ENCODE measurements around the gene KCNQ1OT1.

Gene KCNQ1OT1

DNA sequence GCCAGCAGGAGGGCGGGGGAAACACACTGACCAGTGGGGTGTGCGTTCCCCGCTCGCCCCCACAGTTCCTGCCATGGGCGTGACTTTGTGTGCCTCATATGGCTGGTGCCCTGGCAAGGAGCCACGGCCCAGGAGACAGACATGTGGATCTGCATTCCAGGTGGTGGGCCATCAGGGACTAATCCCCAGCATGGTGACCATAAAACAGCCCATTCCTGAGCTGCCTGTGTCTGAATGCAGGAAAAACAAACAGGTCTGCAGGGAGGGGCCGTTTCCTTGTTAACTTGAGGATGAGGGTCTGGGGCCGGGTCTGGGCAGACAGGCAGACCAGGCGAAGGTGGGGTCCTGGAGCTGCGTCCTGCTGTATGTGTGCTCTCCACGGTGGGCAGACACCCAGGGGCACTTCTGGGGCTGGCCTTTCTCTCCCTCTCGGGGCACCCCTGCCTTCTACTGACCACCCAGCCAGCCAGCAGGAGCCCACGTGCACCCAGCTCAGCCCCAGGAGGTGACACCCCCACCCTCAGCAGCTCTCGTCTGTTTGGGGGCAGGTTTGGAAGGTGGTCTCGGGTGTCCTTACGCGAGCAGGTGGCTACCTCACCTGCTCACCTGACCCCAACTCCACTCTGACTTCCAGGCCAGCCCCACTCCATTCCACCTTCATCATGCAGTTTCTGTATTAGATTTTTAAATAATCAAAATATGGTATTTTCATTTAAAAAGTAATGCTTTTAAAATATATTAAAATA lies 120.3 kb downstream of the KCNQ1OT1 start:
- no peak for DNase-seq

DNA sequence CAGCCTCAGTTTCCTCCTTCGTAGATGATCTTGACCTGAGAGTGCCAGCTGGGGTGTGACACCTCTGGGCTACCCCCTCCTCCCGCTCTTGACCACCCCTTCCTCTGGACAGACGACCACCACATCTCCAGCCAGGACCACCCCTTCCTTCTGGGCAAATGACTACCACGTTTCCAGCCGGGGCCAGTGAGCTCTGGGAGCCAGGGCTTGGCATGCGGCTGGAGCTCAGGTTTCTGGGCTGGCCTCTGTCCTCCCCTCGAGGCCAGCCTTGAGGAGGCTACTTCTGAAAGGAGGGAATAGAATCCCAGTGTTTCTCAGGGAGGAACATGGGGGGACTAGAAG lies 120.9 kb downstream of the KCNQ1OT1 start:
- no peak for DNase-seq

DNA sequence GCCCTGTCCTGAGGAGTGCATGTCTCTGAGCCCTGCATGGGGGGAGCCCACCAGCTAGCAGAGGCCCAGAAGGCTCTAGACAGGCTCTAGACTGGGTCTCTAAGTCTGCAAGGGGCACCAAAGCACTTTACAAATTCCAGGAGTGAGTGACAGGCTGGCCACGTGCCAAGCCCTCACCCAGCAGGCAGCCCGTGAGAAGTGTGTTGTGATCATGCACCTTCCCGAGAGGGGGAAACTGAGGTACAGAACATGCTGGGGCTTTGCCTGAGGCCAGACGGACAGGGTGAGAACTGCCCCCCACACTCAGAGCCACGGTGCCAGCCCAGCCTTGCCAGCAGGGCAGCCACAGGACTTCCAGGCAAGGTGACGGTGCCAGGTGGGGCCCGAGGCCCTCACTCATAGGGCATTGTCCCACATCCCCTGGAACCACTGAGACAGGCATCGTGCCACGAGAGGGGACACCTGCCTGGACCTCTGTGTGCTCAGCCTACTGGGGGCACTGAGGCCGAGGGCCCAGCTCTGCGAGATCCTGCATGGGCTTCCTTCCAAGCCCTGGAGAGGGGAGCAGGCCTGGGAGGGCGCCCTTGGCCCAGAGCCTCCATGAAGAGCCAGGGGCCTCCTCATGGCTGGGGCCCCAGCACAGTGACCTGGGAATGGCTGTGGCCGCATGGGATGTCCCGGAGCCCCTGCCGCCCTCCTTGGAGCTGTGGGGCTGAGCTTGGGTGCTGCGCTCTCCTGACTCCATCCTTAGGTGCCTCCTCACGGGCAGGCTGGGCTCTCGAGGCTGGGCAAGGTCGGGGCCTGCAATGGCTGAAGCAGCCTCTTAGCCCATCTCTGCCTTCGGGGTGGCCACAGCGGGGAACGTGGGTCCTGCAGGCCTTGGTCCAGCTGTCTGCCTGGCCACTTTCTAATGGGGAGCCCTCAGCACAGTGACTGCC lies 121.5 kb downstream of the KCNQ1OT1 start:
- no peak for DNase-seq

GRCh38 chr11:2577031-2577990 lies 122.5 kb downstream of the KCNQ1OT1 start:
- DNase-seq: no peak

DNA sequence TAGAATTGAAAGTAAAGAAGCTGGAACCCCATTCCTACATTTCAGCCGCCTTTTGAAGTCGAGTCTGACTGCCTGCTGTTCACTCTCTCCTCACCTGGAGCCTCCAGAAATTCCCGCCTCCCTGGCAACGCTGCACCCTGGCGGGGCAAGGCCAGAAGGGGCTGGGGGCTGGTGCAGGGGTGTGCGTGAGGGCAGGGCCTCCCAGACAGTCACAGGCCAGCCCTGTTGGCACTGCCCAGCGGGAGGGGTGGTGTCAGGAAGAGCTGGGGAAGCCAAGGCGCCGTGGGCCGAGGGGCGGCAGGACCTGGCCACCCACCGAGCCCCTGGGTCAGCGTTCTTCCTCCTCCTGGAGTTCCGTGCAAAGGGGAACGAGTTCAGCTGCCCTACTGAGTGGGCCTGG lies 123.2 kb downstream of the KCNQ1OT1 start:
- DNase-seq: no peak

GRCh38 chr11:2576111-2576510 lies 123.7 kb downstream of the KCNQ1OT1 start:
- DNase-seq: no peak

DNA sequence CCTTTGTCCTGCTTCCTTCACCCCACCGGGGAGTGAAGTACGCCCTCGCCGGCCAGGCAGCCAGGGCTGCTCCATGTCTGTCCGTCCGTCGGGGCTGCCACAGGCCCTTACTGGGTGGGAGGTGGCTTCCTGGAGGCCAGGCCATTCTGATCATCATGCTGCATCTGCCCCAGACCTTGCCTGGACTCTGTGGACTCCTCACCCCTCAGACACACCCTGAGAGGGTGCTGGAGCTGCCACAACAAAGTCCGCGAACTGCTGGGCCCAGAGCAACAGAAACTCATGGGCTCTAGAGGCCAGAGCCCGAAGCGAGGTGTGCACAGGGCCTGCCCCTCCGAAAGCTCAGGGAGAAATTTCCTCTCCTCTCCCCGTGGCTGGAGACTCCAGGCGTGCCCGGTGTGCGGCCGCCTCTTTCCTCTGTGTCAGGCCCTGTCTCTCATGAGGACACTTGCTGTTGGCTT lies 124.2 kb downstream of the KCNQ1OT1 start:
- no peak for DNase-seq

DNA sequence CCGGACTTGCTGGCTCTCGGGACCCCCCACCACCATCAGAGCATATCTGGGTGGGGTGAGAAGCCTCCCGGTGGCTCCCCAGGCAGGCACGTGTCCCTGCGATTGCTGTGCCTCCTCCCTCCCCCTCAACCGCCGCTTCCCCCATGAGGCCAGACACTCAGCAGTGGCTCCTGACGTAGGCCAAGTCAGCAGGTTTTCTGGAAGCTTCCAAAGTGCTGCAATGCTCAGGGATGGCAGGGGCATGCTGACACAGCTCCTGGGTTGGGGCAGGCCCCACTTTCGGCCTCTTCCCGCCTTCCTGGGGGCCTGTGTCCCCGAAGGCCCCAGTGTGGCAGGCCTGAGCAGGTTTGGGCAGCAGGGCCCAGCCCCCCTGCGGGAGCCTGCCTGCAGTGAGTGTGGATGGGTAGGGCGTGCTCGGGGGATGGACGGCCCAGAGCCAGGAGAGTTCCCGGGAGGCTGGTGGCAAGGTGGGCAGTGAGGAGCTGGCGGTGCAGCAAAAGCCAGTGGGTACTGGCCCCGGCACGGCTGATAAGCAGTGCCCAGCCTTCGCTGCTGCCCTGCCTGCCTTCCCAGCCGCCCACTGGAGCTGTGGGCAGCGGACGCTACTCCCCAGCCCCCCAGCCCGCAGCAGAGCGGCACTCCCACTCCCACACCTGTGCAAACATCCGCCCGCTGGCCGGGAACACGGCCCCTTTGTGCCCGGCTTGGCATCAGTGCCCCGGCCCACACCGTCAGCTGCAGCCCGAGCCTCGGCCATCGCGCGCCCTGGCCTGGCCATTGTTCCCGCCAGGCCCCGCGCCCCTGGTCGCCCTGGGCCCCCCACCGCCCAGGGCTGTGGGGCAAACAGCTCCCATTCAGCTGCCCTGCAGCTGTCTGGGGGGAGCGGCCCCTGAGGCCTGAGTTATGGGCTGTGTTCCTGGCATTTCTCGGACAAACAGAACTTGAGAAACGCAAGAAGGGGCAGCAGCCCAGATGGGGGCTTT lies 125.0 kb downstream of the KCNQ1OT1 start:
- no peak for DNase-seq

- no peak for DNase-seq
Observed at GRCh38 chr11:2574043-2574552, 125.7 kb downstream of the KCNQ1OT1 start.

- no peak for DNase-seq
Observed at GRCh38 chr11:2573240-2574042, 126.4 kb downstream of the KCNQ1OT1 start.

- DNase-seq: no peak
Observed at GRCh38 chr11:2572491-2573239, 127.1 kb downstream of the KCNQ1OT1 start.

DNA sequence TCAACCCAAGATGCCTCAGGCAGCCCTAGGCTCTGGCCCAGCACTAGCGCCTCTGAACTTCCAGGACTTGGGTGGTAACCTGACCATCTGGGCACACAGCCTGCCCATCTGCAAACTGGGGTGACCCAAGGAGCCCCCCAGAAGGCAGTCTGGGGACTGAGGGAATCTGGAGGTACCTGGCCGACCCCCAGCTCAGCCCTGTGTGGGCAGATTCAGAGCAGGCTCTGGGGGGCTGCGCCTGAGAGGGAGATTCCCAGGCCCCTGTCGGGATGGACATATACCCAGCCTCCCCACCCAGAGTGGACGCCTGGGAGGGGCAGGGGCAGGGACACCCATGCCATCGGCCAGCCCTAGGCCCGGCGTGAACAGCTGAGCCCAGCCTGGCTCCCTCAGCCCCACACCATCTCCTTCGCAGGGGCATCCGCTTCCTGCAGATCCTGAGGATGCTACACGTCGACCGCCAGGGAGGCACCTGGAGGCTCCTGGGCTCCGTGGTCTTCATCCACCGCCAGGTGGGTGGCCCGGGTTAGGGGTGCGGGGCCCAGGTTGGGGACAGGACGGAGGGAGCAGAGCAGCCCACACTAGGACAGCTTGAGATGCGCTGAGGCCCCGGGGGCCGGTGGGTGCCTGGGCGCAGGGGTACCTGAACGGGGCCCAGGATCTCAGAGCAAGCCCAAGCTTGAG lies 128.1 kb downstream of the KCNQ1OT1 start:
- DNase-seq: no peak

DNA sequence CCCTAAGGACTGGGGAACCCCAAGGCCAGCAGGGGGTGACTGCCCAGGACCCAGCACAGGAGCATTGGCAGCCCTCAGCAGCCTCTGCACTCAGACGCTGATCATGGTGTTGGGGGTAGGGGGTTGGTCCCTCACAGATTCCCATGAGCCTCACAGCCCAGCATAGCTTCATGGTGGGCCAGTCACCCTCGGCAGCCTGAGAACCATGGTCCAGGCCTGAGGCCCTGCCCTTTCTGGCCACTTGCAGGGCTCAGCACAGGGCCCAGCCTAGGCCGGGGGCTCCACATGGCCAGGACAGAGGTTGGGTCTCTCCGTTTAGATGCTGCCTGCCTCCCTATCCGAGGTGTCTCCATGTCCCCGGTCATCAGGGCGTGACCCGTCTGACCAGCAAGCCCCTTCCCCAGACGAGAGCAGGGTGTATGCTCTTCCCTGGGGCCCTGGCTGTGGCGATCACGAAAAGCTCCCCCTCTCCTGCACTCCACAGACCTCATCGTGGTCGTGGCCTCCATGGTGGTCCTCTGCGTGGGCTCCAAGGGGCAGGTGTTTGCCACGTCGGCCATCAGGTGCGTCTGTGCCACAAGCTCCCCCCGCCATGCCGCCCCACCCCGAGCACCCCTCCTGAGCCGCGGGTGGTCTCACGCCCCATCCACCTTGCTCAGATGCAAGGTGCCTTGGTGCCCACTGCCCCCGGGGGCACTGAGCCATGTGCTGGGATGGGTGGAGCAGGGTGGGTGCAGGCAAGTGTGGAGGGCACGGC lies 128.8 kb downstream of the KCNQ1OT1 start:
- no peak for DNase-seq

- no peak for DNase-seq
Observed at GRCh38 chr11:2570211-2570811, 129.5 kb downstream of the KCNQ1OT1 start.

- no peak for DNase-seq
Observed at GRCh38 chr11:2569731-2570210, 130.0 kb downstream of the KCNQ1OT1 start.

DNA sequence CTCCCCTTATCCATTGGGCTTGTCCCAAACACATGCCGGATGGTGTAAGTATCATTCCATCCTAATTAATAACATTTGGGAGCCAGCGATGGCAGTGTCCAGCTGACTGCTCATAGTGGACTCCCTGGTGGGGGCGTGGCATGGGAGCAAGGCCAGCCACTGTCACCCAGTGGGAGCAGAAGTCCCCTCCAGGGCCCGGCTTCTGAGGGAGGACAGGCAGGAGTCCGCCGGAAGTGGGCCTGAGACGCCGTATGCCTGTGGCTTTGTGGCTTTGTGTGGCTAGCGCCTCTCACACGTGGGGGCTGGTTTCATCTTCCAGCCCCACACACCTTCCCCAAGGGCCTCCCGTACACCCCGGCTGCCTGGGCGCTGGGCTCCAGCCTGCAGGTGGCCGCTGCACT lies 130.5 kb downstream of the KCNQ1OT1 start:
- no peak for DNase-seq

- no peak for DNase-seq
Observed at GRCh38 chr11:2567026-2567671, 132.6 kb downstream of the KCNQ1OT1 start.

All from AML-193 (cell line).